Measurements from ENCODE around the gene CNPY3. TPM values are rescaled to one million over a fixed set of nuclear protein-coding genes. Genes with fewer than 3 reads are reported as not detected.

Gene CNPY3
- total and polyA plus RNA-seq, 2 of the 13 experiments (the other 11 are each of a cell fraction or from before 2014, with no cell fraction given): 42.3 to 60.2 TPM

DNA sequence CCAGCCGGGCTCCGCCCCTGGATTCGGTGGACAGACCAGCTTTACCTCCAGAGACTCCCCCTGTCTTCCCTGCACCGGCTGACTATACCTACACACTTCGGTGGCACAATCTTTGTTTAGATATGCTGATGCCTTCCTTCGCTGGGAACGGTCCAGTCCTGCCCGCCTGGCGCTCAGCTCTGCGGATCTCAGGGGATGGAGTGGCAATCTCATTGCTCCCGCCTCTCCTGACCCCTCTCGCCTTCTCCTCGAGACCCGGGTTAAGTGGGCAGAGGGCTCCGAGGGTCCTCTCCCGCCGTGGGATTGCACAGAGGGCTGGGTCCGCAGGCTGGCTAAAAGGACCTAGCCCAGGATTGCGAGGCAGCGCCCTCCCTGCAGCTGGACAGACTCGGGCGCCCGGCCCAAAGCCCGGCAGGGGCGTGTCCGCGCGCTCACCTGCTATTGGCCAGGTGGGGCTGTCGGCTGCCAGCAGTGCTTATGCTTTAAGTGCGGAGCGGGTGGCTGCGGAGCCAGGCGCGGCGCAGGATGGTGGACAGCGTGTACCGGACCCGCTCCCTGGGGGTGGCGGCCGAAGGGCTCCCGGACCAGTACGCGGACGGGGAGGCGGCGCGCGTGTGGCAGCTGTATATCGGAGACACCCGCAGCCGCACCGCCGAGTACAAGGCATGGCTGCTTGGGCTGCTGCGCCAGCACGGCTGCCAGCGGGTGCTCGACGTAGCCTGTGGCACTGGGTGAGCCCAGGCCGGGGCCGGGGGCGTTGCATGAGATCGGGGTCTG, 31.2 kb downstream of the CNPY3 start, which contains the start of gene GNMT (continued):
- TF ChIP-seq, protein P1, sequence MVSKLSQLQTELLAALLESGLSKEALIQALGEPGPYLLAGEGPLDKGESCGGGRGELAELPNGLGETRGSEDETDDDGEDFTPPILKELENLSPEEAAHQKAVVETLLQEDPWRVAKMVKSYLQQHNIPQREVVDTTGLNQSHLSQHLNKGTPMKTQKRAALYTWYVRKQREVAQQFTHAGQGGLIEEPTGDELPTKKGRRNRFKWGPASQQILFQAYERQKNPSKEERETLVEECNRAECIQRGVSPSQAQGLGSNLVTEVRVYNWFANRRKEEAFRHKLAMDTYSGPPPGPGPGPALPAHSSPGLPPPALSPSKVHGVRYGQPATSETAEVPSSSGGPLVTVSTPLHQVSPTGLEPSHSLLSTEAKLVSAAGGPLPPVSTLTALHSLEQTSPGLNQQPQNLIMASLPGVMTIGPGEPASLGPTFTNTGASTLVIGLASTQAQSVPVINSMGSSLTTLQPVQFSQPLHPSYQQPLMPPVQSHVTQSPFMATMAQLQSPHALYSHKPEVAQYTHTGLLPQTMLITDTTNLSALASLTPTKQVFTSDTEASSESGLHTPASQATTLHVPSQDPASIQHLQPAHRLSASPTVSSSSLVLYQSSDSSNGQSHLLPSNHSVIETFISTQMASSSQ (IDR thresholded peaks at IDR 0.05; ENCODE audit: low read depth): no peak
- TF ChIP-seq, protein P1 (CRISPR knock-in tag; IDR thresholded peaks at IDR 0.05; ENCODE audit: borderline replicate concordance): no peak; the same call in 1 of the 2 replicates
- 0 out of 2 replicates have a peak, but pooled peaks have one; percentile 10 for TF ChIP-seq ZNF629 (CRISPR knock-in tag; conservative IDR thresholded peaks at IDR 0.05)
- peak; percentile 76; the same call in 1 of the 2 replicates for TF ChIP-seq HNRNPL (IDR thresholded peaks at IDR 0.05; ENCODE audit: low read depth, low read length)
- no peak for TF ChIP-seq ZNF33A (CRISPR knock-in tag; IDR thresholded peaks at IDR 0.05; ENCODE audit: borderline replicate concordance)
- peak; percentile 47; the same call in 1 of the 2 replicates for TF ChIP-seq ZNF264 (CRISPR knock-in tag; IDR thresholded peaks at IDR 0.05)
- TF ChIP-seq KLF15 (CRISPR knock-in tag; IDR thresholded peaks at IDR 0.05; ENCODE audit: borderline replicate concordance): peak; percentile 99
- TF ChIP-seq, protein P2, sequence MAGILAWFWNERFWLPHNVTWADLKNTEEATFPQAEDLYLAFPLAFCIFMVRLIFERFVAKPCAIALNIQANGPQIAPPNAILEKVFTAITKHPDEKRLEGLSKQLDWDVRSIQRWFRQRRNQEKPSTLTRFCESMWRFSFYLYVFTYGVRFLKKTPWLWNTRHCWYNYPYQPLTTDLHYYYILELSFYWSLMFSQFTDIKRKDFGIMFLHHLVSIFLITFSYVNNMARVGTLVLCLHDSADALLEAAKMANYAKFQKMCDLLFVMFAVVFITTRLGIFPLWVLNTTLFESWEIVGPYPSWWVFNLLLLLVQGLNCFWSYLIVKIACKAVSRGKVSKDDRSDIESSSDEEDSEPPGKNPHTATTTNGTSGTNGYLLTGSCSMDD (CRISPR knock-in tag; IDR thresholded peaks at IDR 0.05): peak; percentile 13; the same call in 1 of the 2 replicates
- peak; percentile 80; the same call in 1 of the 2 replicates for TF ChIP-seq ZMYM2 (CRISPR knock-in tag; IDR thresholded peaks at IDR 0.05)
- no peak for TF ChIP-seq ZFP41 (CRISPR knock-in tag; IDR thresholded peaks at IDR 0.05; ENCODE audit: borderline replicate concordance)
- no peak for TF ChIP-seq ZNF3 (CRISPR knock-in tag; IDR thresholded peaks at IDR 0.05)
- no peak for TF ChIP-seq ZNF670 (CRISPR knock-in tag; IDR thresholded peaks at IDR 0.05; ENCODE audit: borderline replicate concordance)
- TF ChIP-seq MAZ (IDR thresholded peaks at IDR 0.05; ENCODE audit: borderline replicate concordance, low read depth, low read length): no peak
- TF ChIP-seq MAZ (CRISPR knock-in tag; IDR thresholded peaks at IDR 0.05; ENCODE audit: low read depth): peak; percentile 60; the same call in 1 of the 2 replicates
- TF ChIP-seq ZNF605 (CRISPR knock-in tag; IDR thresholded peaks at IDR 0.05): peak; percentile 84
- TF ChIP-seq KDM5B (CRISPR knock-in tag; IDR thresholded peaks at IDR 0.05; ENCODE audit: borderline replicate concordance): peak; percentile 80
- TF ChIP-seq, protein P3, sequence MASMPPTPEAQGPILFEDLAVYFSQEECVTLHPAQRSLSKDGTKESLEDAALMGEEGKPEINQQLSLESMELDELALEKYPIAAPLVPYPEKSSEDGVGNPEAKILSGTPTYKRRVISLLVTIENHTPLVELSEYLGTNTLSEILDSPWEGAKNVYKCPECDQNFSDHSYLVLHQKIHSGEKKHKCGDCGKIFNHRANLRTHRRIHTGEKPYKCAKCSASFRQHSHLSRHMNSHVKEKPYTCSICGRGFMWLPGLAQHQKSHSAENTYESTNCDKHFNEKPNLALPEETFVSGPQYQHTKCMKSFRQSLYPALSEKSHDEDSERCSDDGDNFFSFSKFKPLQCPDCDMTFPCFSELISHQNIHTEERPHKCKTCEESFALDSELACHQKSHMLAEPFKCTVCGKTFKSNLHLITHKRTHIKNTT (CRISPR knock-in tag; IDR thresholded peaks at IDR 0.05): no peak
- TF ChIP-seq ZNF432 (CRISPR knock-in tag; IDR thresholded peaks at IDR 0.05; ENCODE audit: borderline replicate concordance): no peak
- TF ChIP-seq HNRNPLL (IDR thresholded peaks at IDR 0.05; ENCODE audit: low read depth, low read length, poor library complexity, severe bottlenecking): peak; percentile 84
- TF ChIP-seq ZNF891 (CRISPR knock-in tag; IDR thresholded peaks at IDR 0.05): peak; percentile 69; the same call in 1 of the 2 replicates
- TF ChIP-seq HMG20A (CRISPR knock-in tag; IDR thresholded peaks at IDR 0.05; ENCODE audit: borderline replicate concordance): no peak
